HTR-8/SVneo (cell line): Measurements from ENCODE around the gene ORMDL2.

Source experiments
- DNase-seq: peaks from one replicate; pipeline ENCODE4 v3.0.0; 2011; ENCODE audit warnings: low spot score, mixed read lengths; ENCODE audit not compliant: insufficient read length
- FAIRE-seq: peaks from 2 replicates; lab custom pipeline; 2011; peaks lifted over from hg19 to GRCh38; lab: Jason Lieb, UNC

The ORMDL2 gene, protein sequence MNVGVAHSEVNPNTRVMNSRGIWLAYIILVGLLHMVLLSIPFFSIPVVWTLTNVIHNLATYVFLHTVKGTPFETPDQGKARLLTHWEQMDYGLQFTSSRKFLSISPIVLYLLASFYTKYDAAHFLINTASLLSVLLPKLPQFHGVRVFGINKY

DNA sequence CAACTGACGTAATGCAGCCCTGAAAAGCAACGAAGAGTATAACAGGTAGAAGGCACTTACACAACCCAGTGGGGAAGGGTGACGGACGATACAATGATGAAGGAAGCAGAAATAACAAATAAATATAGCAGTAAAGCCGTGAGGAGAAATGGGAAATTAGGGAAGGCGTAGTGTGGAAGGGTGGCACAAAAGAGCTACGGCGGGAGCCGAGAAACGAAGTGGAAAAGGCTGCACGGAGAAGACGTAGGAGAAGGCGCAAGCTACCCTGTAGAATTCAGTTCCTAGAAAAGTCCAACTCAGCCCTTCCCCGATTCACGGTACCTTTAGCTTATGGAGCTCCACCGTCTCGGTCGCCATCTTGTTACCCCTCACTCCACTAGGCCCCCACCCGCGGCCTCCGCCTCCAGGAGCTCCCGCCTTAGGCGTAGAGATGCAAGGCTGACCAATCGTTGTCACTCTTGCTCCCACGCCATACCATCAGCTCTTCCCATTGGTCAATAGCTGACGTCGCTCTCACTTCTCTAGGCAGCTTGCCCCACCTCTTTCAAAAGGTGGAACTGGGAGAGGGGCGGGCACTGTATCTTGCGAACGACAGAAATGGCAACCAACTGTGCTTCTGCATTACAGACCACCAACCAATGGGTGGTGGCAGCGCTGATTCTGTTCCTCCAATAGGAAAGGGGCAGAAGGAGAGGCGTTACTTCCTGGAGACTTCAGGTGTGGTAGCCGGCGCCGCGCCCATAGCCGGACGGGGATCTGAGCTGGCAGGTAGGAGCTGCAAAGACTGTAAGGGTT lies at the start of gene ORMDL2, which contains the start of gene SARNP:
Gene ORMDL2, plus strand, starts transcription at position 697 of the 795 bp plus-strand sequence. CDS start 959 bp downstream, outside the sequence.
Gene SARNP, minus strand, starts transcription at position 380 of the 795 bp plus-strand sequence. Its CDS starts 23 bp downstream, at position 357.
- FAIRE-seq, result peak; percentile 90
- DNase-seq, result peak; percentile 98

DNA sequence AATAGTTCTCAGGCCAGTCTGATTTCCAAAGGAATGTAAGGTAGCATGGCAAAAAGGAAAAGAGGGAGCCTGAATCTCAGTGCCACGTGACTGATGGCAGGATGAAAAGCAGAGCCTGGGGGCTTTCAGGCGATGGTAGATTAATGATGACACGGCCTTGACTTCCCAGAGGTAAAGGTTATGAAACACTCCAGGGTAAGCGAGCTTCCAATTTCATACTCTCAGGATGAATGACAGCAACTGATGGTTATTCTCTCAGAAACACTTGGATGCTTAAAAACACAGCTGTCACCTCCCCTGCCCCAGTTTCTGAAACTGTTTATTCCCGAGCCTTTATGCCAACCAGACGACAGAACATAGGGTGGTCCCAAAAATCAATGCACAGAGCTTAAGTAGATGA lies 46.1 kb upstream of the ORMDL2 start:
- DNase-seq (no peak), FAIRE-seq (no peak)

DNA sequence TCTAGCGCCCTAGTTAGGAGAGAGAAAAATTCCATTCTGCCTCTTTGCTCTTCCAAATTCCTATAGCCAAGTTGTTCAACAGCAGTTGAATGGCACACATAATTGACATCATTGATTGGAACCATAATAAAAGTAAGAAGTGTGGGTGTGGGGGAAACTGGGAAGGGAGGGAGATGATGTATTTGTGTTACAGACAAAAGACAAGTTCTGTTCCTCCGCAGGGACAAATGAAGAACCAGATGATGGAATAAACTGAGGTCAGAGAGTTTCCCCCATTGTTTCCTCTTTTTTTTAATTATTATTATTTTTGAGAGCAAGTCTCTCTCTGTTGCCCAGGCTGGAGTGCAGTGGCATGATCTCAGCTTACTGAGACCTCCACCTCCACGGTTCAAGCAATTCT lies 40.0 kb upstream of the ORMDL2 start:
- FAIRE-seq (no peak), DNase-seq (no peak)

DNA sequence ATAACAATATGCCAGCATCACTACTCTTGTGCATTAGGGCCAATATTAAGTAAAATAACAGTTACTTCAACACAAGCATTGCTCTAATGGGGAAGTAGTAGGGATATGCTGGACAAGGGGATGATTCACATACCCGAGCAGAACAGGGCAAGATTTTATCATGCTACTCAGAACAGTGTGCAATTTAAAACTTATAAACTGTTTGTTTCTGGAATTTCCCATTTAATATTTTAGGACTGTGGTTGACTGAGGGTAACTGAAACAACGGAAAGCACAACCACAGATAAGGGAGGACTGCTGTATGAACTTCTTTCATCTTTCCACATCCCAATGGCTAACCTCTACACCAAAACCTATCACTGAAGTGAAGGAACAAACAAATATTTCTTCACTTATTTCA lies 37.2 kb upstream of the ORMDL2 start:
- no peak for DNase-seq

DNA sequence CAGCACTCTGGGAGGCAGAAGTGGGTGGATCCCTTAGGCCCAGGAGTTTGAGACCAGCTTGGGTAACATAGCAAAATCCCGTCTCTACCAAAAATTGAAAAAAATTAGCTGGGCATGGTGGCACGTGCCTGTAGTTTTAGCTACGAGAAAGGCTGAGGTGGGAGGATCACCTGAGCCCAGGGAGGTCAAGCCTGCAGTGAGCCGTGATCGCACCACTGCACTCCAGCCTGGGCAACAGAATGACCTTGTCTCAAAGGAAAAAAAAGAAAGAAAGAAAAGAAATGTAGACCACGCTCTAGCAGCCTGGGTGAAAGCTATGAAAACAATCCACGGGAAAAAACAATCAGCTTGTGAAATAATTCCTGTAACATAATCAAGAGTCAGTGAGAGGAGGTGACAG lies 29.3 kb upstream of the ORMDL2 start:
- no peak for FAIRE-seq
- DNase-seq, result no peak

More for the DNA sequence above, 37.2 kb upstream of the ORMDL2 start:
- no peak for FAIRE-seq

DNA sequence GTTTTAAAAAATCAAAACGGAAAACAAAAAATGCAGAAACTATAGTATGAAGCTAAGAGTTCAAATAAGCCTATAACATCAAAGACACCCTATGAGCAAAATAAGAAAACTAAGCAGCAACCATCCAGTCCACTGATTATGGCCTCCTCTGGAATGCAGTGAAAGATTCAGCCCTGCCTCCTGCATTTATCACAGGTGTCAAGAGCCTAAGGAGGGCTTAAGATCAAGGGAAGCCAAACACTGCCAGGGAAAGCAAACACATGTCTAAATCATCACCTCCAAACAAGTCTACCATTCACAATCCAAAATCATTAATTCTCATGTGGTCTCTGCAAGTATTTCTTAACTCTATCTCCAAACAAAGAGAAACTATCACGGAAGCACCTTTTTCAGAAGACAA lies 28.7 kb upstream of the ORMDL2 start:
- FAIRE-seq, result no peak
- no peak for DNase-seq

DNA sequence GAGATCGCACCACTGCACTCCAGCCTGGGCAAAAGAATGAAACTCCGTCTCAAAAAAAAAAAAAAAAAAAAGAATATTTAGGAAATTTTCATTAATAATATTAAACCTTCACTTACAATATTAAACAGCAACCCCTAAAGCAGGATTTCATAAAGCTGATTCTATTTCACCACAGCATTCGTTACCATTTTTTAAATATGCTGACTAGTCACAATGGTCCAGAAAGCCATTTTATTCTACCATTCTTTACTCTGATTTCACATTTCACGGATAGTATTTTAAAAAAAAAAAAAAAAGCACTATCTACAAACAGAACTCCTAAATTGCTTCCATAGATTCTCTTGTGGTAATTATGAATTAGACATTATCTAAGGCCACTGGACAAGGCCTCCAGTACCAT lies 27.9 kb upstream of the ORMDL2 start:
- no peak for FAIRE-seq
- no peak for DNase-seq

DNA sequence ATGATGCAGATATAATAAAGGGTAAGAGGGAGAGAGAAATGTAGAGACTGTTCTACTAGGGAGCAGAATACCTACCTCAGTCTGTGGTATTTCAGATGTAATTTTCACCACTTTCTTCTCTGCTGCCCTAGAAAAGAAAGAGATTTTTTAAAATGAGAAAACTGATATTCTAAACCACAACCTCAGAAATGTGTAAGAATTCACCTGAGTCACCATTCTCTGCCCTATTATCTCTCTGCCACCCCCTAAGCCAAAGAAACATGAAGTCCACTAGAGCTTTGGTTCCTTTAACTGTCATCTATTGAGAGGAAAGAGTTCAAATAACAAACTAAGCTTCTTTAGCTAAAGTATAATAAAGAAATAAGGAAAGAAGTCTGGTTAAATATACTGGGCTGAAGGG lies 21.9 kb upstream of the ORMDL2 start:
- FAIRE-seq, result no peak

DNA sequence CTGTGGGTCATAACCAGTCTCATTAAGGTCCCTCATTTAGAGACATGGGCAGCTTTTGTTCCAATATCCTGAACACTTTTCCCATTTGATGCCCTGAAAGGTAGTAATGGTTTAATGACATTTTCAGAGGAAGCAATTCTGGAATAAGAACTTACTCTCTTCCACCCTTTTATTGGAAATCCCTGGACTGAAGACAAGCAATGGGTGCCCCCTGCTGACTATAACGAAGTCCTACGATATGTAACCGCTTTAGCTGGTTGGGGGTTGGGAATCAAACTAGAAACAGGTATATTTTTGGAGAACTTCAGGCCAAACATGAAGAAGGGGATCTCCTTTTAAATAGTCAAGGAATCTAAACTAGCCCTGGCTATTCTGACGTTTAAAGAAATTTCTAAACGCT lies 20.8 kb upstream of the ORMDL2 start:
- no peak for FAIRE-seq
- DNase-seq, result peak; percentile 35

More for the DNA sequence above, 21.9 kb upstream of the ORMDL2 start:
- no peak for DNase-seq

DNA sequence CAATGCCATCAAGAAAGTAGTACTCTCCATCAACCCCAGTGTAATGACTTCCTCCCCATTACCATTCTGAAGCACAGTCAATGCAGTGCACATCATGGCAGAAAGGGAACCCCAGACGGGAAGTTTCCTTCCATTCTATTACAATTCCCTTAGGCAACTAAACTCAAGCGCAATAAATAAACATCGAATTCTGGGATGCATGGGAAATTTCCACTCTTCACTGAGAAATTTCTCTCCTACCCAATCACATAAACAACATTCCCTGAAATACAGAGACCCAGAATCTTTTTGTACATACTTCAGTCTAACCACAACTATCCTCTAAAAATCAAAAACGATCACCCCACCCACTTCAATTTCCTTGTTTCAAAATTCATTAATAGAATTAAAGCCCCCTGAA lies 20.3 kb upstream of the ORMDL2 start:
- FAIRE-seq, result no peak

DNA sequence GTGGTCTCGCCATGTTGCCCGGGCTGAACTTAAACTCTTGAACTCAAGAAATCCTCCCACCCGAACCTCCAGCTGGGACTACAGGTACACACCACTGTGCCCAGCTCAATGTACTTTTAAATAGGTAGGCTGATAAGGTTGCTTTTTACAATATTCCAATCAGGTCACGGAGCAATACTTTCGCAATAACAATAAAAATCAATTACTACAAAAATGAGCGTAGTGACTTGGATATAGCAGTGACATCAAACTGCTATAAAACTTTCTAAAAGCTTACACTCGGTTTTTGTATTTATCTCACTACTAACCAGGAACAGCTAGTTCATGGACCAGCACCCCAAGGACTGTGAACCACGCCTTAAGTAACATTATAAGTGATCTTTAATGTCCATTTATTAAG lies 10.9 kb upstream of the ORMDL2 start:
- DNase-seq (no peak), FAIRE-seq (no peak)

More for the DNA sequence above, 20.3 kb upstream of the ORMDL2 start:
- DNase-seq, result no peak

DNA sequence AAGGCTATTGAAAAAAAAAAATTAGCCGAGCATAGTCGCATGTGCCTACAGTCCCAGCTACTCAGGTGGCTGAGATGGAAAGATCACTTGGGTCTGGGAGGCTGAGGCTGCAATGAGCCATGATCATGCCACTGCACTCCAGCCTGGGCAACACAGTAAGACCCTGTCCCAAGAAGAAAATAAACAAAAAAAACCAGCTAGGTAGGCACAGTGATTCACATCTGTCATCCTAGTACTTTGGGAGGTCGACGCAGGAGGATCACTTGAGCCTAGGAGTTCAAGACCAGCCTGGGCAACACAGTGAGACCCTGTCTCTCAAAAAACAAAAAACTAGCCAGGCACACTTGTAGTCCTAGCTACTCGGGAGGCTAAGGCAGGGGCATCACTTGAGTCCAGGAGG lies 8.6 kb upstream of the ORMDL2 start:
- DNase-seq (no peak), FAIRE-seq (no peak)

DNA sequence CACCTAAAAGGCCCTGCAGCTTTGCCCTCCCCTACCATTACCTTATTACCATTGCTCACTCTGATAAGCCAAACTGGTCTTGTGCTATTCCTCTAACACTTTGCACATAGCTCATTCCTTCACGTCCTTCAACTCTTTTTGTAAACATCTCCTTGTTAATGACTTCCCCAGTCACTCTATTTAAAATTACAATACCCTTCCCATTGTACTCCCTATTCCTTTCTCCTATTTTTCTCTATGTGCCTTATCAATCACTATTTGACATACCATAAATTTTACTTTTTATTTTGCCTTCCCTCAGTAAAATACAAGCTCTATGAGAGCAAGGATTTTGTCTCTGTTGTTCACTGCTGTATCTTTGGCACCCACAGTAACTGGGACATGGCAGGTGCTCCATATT lies 5.8 kb upstream of the ORMDL2 start:
- DNase-seq (no peak), FAIRE-seq (no peak)

DNA sequence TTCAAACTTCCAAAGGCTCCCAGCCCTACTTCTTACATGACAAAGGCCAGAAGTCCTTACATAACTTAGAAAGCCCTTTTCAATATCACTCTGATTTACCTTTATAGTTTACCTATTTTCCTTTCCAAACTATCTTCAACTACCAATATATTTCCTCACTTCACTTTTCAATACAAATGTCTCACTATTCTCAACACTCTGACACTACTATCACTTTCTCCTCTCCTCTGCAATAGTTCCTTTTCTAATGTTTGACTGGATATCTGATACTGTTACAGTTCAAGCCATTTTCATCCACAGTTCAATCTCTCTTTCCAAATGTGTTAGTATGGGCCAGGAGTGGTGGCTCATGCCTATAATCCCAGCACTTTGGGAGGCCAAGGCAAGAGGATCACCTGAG lies 3.6 kb upstream of the ORMDL2 start:
- DNase-seq (no peak), FAIRE-seq (no peak)

DNA sequence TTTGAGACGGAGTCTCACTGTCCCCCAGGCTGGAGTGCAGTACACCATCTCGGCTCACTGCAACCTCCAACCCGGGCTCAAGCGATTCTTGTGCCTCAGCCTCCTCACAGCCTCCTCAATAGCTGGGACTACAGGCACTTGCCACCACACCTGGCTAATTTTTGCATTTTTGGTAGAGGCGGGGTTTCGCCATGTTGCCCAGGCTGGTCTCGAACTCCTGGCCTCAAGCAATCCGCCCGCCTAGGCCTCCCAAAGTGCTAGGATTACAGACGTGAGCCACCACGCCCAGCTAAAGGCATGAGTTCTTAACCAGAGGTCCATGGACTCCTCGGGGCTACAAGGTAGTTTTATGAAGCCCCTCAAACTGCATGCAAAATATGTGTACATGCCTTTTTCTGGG lies 2.4 kb upstream of the ORMDL2 start:
- FAIRE-seq, result no peak

DNA sequence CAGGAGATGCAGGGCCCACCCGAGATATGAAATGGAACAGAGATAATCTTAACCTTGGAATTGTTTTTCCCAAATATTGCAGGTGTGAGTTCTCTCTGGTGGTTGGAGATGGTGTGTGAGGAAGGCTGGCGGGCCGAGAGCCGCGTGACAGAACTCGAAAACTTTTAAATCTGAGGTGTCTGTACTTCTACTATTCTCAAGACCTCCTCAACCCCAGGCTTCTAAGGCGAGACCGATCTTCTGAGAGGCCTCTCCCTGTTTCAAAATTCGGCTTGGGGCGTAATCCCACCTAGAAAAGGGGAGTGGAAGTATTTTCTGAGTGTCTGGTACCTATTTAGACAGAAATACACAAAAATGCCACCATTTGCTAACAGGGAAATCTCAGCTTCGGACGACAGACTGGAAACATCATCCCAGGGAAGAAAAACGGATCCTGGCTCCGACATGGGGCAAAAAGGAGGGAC lies 928 bp upstream of the ORMDL2 start:
- DNase-seq, result no peak
- no peak for FAIRE-seq

More for the DNA sequence above, 2.4 kb upstream of the ORMDL2 start:
- no peak for DNase-seq

DNA sequence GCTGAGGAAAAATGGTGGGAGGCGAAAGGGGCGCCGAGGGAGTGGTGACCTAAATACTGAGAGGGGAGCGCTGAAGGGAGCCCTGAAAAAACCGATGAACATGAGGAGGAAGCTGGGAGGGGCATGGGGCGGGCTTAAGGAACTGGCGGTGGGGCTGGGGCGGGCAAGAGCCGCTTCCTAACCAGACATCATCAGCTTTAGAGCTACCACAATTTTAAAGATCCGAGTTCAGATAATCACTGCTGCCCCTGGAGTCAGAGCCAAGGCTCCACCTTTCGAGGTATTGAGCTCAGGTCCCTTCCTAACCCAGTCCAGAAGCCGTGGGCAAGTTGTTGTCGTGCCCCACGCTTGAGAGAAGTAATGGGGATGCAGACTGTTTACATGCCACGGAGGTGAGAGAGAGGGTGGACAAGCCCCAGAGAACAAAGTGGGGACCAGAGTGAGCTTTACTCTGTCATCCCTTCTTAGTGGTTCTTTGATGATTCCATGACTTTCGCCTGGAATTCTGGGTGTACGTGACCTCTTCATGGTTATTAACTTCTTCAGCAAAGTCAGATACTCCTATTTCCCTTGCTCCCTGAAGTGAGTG lies 393 bp downstream of the ORMDL2 start:
- no peak for FAIRE-seq
- peak; percentile 48 for DNase-seq

DNA sequence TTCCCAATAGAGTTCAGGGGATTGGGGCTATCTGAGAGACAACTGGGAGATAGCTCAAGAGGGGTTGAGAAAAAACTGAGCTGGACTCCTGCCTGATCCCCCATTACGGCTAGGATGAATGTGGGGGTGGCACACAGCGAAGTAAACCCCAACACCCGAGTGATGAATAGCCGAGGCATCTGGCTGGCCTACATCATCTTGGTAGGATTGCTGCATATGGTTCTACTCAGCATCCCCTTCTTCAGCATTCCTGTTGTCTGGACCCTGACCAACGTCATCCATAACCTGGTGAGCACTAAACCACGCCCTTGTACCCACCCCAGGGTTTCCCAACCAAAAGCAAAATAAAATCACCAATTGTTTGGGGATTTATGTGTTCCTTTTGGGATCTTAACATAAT lies 1.0 kb downstream of the ORMDL2 start:
- DNase-seq, result no peak
- FAIRE-seq, result no peak

DNA sequence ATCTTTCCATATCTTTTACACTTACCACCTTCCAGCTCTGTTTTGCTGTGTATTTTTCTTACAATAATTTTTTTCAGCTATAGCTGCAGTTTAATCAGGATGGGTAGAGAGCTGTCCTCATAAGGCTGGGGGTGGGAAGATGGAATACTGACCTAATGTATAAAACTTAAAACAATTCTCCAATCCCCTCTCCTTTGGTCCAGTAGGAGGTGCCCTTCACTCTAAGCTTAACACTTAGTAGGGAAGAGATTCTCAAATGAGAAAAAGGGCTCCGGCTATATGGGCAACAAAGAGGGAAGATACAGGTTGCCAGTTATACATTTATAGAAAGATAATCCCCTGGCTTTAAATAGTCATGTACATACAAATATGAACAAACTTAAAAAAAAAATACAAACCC lies 2.8 kb downstream of the ORMDL2 start:
- DNase-seq, result no peak
- no peak for FAIRE-seq

DNA sequence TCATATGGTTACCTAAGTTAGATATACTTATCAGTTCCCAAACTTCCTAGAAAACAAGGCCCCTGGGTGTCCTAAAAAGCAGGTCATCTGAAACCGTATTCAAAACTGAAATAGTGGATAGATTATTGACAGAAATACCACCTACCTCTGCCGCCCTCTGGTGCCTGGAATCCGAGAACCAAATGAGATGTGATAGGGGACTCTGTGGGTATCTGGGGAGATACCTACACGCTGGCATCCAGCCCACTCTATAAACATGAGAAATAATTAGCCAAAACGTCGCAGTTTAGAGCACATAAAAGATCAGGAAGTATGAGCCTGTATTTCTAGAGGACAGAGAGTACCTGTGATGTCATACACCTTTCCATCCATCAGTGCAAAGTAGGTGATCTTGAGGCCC lies 4.4 kb downstream of the ORMDL2 start:
- DNase-seq (no peak), FAIRE-seq (no peak)

DNA sequence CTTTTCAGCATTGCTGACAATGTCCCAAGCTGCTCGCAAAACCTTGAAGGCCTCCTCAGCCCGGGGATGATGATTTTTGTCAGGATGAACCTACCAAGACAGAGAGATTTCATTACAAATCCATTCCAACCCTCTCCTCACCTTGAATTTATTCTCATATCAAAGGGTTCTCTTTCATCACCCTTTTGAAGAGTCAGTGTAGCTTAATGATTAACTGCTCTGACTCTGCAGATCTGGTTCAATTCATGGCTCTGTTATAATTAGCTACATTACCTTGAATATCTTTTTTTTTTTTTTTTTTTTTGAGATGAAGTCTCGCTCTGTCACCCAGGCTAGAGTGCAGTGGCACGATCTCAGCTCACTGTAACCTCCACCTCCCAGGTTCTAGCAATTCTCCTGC lies 5.6 kb downstream of the ORMDL2 start:
- FAIRE-seq (no peak), DNase-seq (no peak)
